HEK293 (cell line): ENCODE results near the gene DAPP1.

Experiments used
- KLF7 ChIP-seq: fragments of 450-650 bp; formaldehyde crosslinking; IDR thresholded peaks from 2 replicates; pipeline ENCODE4 v1.5.1; 2016; ENCODE audit warnings: missing biosample characterization, missing genetic modification characterization, borderline replicate concordance
- MYNN ChIP-seq: fragments of 450-650 bp; formaldehyde crosslinking; IDR thresholded peaks from 2 replicates; pipeline ENCODE4 v1.5.1; 2016; ENCODE audit warnings: missing biosample characterization, missing genetic modification characterization, borderline replicate concordance
- TCF7L2 ChIP-seq: IDR thresholded peaks from 2 replicates; pipeline ENCODE4 v1.6.1; 2011; ENCODE audit warnings: low read depth, mild to moderate bottlenecking, inconsistent platforms, low read length, moderate library complexity, borderline replicate concordance
- YY1 ChIP-seq: fragments of 450-650 bp; formaldehyde crosslinking; IDR thresholded peaks from 2 replicates; pipeline ENCODE4 v1.5.1; 2018; ENCODE audit warnings: missing biosample characterization, missing genetic modification characterization
- ZNF626 ChIP-seq: fragments of 450-650 bp; sonication (Bioruptor Pico); formaldehyde crosslinking; IDR thresholded peaks from 2 replicates; pipeline ENCODE4 v1.5.1; 2018; ENCODE audit warnings: missing biosample characterization, missing genetic modification characterization, inconsistent platforms
- ZNF768 ChIP-seq: fragments of 450-650 bp; formaldehyde crosslinking; IDR thresholded peaks from 2 replicates; pipeline ENCODE4 v1.5.1; 2018; ENCODE audit warnings: missing biosample characterization, mild to moderate bottlenecking, missing genetic modification characterization
- TF ChIP-seq, protein P1 (sequence below): fragments of 450-650 bp; formaldehyde crosslinking; IDR thresholded peaks from 2 replicates; pipeline ENCODE4 v1.5.1; 2016; ENCODE audit warnings: missing biosample characterization, missing genetic modification characterization
- TF ChIP-seq, protein P2 (sequence below): fragments of 450-650 bp; formaldehyde crosslinking; IDR thresholded peaks from 2 replicates; pipeline ENCODE4; 2016; ENCODE audit warnings: missing biosample characterization, missing genetic modification characterization
- TF ChIP-seq, protein P3 (sequence below): fragments of 450-650 bp; formaldehyde crosslinking; IDR thresholded peaks from 2 replicates; pipeline ENCODE4 v1.5.1; 2016; ENCODE audit warnings: missing biosample characterization, missing genetic modification characterization, low read depth

DNA sequence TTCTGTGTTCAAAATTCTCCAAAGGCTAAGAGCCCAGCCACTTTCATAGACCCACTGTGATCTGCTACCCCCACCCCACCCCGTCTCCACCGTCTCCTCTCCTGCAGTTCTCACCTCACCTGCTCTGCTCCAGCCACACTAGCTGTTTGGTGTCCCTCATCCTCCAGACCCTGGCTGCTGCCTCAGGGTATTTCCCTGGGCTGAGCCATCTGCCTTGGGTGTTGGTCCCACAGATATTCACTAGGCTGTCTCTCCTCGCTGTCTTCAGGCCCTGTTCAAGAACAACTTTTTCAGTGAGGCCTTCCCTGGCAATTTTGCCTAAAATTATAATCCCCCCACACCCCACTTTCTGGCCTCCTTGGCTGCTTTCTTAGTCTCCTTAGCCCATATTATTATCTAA lies 31.8 kb upstream of the DAPP1 start:
- TF ChIP-seq, protein P1, sequence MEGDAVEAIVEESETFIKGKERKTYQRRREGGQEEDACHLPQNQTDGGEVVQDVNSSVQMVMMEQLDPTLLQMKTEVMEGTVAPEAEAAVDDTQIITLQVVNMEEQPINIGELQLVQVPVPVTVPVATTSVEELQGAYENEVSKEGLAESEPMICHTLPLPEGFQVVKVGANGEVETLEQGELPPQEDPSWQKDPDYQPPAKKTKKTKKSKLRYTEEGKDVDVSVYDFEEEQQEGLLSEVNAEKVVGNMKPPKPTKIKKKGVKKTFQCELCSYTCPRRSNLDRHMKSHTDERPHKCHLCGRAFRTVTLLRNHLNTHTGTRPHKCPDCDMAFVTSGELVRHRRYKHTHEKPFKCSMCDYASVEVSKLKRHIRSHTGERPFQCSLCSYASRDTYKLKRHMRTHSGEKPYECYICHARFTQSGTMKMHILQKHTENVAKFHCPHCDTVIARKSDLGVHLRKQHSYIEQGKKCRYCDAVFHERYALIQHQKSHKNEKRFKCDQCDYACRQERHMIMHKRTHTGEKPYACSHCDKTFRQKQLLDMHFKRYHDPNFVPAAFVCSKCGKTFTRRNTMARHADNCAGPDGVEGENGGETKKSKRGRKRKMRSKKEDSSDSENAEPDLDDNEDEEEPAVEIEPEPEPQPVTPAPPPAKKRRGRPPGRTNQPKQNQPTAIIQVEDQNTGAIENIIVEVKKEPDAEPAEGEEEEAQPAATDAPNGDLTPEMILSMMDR (tag by site-specific recombination): no peak
- TF ChIP-seq ZNF768 (tag by site-specific recombination) (no peak), YY1 (tag by site-specific recombination) (no peak), TCF7L2 (no peak), ZNF626 (tag by site-specific recombination) (no peak), KLF7 (tag by site-specific recombination) (no peak), MYNN (tag by site-specific recombination) (no peak)
- TF ChIP-seq, protein P2, sequence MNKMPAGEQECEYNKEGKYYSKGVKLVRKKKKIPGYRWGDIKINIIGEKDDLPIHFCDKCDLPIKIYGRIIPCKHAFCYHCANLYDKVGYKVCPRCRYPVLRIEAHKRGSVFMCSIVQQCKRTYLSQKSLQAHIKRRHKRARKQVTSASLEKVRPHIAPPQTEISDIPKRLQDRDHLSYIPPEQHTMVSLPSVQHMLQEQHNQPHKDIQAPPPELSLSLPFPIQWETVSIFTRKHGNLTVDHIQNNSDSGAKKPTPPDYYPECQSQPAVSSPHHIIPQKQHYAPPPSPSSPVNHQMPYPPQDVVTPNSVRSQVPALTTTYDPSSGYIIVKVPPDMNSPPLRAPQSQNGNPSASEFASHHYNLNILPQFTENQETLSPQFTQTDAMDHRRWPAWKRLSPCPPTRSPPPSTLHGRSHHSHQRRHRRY (tag by site-specific recombination): no peak
- TF ChIP-seq, protein P3, sequence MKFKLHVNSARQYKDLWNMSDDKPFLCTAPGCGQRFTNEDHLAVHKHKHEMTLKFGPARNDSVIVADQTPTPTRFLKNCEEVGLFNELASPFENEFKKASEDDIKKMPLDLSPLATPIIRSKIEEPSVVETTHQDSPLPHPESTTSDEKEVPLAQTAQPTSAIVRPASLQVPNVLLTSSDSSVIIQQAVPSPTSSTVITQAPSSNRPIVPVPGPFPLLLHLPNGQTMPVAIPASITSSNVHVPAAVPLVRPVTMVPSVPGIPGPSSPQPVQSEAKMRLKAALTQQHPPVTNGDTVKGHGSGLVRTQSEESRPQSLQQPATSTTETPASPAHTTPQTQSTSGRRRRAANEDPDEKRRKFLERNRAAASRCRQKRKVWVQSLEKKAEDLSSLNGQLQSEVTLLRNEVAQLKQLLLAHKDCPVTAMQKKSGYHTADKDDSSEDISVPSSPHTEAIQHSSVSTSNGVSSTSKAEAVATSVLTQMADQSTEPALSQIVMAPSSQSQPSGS (tag by site-specific recombination): no peak
